Measurements from ENCODE around the gene SPHK2. TPM values are rescaled to one million over a fixed set of nuclear protein-coding genes. Genes with fewer than 3 reads are reported as not detected.

Gene SPHK2
- total RNA-seq, 1 donor from 2014 or later = 7.2 TPM

- Histone ChIP-seq H2AFZ (replicated peaks) (no peak overlapping the region), H3K27me3 (no peaks in the 10 kb centered on the region), H4K20me1 (ENCODE audit: low read depth) (peaks cover 46% of the 10 kb centered on the region), H3K36me3 (no peaks in the 10 kb centered on the region), H3K4me2 (peak overlapping the region; percentile 76), H3K4me1 (peaks cover 46% of the 10 kb centered on the region), H3K4me3 (peak overlapping the region; percentile 28), H3K9ac (no peak overlapping the region), H3K79me2 (ENCODE audit: low read depth) (peaks cover 42% of the 10 kb centered on the region), H3K9me3 (ENCODE audit: low read depth) (no peaks in the 10 kb centered on the region), H3F3A (ENCODE audit: low read depth) (peaks cover 62% of the 10 kb centered on the region), H3K27ac (peak overlapping the region; percentile 91)
- TF ChIP-seq EZH2phosphoT487 (IDR thresholded peaks at IDR 0.05) = no peak
- TF ChIP-seq CTCF (IDR thresholded peaks at IDR 0.05) = no peak
- no peak for TF ChIP-seq EZH2 (IDR thresholded peaks at IDR 0.05)
- Mint-ChIP-seq H3K27me3 (ENCODE audit: insufficient read depth, low read depth) (peaks cover 6% of the 10 kb centered on the region), H3K27ac (no peak overlapping the region), H3K4me3 (peak overlapping the region; percentile 48), H3K9me3 (no peaks in the 10 kb centered on the region), H3K4me1 (peaks cover 40% of the 10 kb centered on the region), H3K36me3 (peaks cover 15% of the 10 kb centered on the region)
- no peak for DNase-seq (ENCODE audit: low spot score)
Observed at GRCh38 chr19:48615231-48616040, 3.9 kb upstream of the SPHK2 start.

GRCh38 chr19:48616041-48616436 is 3.3 kb upstream of the SPHK2 start:
- H3K9ac ChIP-seq = no peak overlapping the region
- Mint-ChIP-seq H3K27me3 (ENCODE audit: insufficient read depth, low read depth) (peaks cover 6% of the 10 kb centered on the region), H3K4me1 (peaks cover 40% of the 10 kb centered on the region), H3K27ac (no peak overlapping the region), H3K36me3 (peaks cover 15% of the 10 kb centered on the region), H3K9me3 (no peaks in the 10 kb centered on the region), H3K4me3 (peak overlapping the region; percentile 77)
- peaks cover 47% of the 10 kb centered on the region for H3K79me2 ChIP-seq (ENCODE audit: low read depth)
- H3K9me3 ChIP-seq (ENCODE audit: low read depth) = no peaks in the 10 kb centered on the region
- no peaks in the 10 kb centered on the region for H3K36me3 ChIP-seq
- peaks cover 46% of the 10 kb centered on the region for H3K4me1 ChIP-seq
- no peaks in the 10 kb centered on the region for H3K27me3 ChIP-seq
- H4K20me1 ChIP-seq (ENCODE audit: low read depth) = peaks cover 46% of the 10 kb centered on the region
- TF ChIP-seq CTCF (IDR thresholded peaks at IDR 0.05) = no peak
- TF ChIP-seq EZH2 (IDR thresholded peaks at IDR 0.05) = no peak
- TF ChIP-seq EZH2phosphoT487 (IDR thresholded peaks at IDR 0.05) = no peak
- H3K4me2 ChIP-seq = no peak overlapping the region
- no peak overlapping the region for H2AFZ ChIP-seq (replicated peaks)
- H3K27ac ChIP-seq = no peak overlapping the region
- DNase-seq (ENCODE audit: low spot score) = no peak
- H3K4me3 ChIP-seq = no peak overlapping the region
- peaks cover 62% of the 10 kb centered on the region for H3F3A ChIP-seq (ENCODE audit: low read depth)

- Mint-ChIP-seq H3K9me3 (no peaks in the 10 kb centered on the region), H3K27ac (no peak overlapping the region), H3K36me3 (peaks cover 15% of the 10 kb centered on the region), H3K4me3 (peak overlapping the region; percentile 77), H3K27me3 (ENCODE audit: insufficient read depth, low read depth) (peaks cover 6% of the 10 kb centered on the region), H3K4me1 (peaks cover 43% of the 10 kb centered on the region)
- Histone ChIP-seq H3K9me3 (ENCODE audit: low read depth) (no peaks in the 10 kb centered on the region), H3K4me3 (peak overlapping the region; percentile 83), H3K79me2 (ENCODE audit: low read depth) (peaks cover 47% of the 10 kb centered on the region), H2AFZ (replicated peaks) (no peak overlapping the region), H4K20me1 (ENCODE audit: low read depth) (peaks cover 46% of the 10 kb centered on the region), H3K4me1 (peaks cover 46% of the 10 kb centered on the region), H3K27me3 (no peaks in the 10 kb centered on the region), H3K9ac (peak overlapping the region; percentile 99), H3F3A (ENCODE audit: low read depth) (peaks cover 62% of the 10 kb centered on the region), H3K4me2 (peak overlapping the region; percentile 95), H3K27ac (peak overlapping the region; percentile 62), H3K36me3 (no peaks in the 10 kb centered on the region)
- TF ChIP-seq EZH2 (IDR thresholded peaks at IDR 0.05) = no peak
- no peak for DNase-seq (ENCODE audit: low spot score)
Observed at GRCh38 chr19:48616491-48617056, 2.7 kb upstream of the SPHK2 start.
